Dedifferentiated amniotic fluid mesenchymal stem cell (primary cell): ENCODE data around the gene WNT10A.
"Not testable (repeated sequence)": the region's sequence is repeated elsewhere in the genome, so short reads cannot be mapped to it uniquely, and the experiment has no call there.

Experiments
- DNase-seq: peaks from one replicate; pipeline ENCODE4 v3.0.0-alpha.2; 2016; ENCODE audit errors: extremely low spot score

WNT10A gene

GRCh38 chr2:218880102-218880858 lies at the start of gene WNT10A:
WNT10A (plus strand) TSS chr2:218880852; CDS start chr2:218880996, 144 bp downstream.
- no peak for DNase-seq

- DNase-seq: no peak
These were observed 49.2 kb upstream of the WNT10A start, which contains the start of gene PRKAG3 for GRCh38 chr2:218831378-218831990. PRKAG3 (minus strand) TSS chr2:218831803.

GRCh38 chr2:218832081-218832480 lies 48.6 kb upstream of the WNT10A start:
- DNase-seq: no peak

- no peak for DNase-seq
These were observed 48.1 kb upstream of the WNT10A start for GRCh38 chr2:218832520-218832919.

- no peak for DNase-seq
These were observed 47.5 kb upstream of the WNT10A start for GRCh38 chr2:218833023-218833609.

GRCh38 chr2:218834685-218835084 lies 46.0 kb upstream of the WNT10A start:
- DNase-seq: no peak

GRCh38 chr2:218837495-218837894 lies 43.2 kb upstream of the WNT10A start:
- DNase-seq: no peak

- peak; percentile 46 for DNase-seq
These were observed 41.2 kb upstream of the WNT10A start for GRCh38 chr2:218839430-218839829.

- DNase-seq: no peak
These were observed 40.8 kb upstream of the WNT10A start for GRCh38 chr2:218839888-218840287.

GRCh38 chr2:218844334-218844733 lies 36.3 kb upstream of the WNT10A start:
- DNase-seq: not testable (repeated sequence)

GRCh38 chr2:218846963-218847362 lies 33.7 kb upstream of the WNT10A start:
- DNase-seq: not testable (repeated sequence)

- no peak for DNase-seq
These were observed 30.9 kb upstream of the WNT10A start for GRCh38 chr2:218849721-218850120.

GRCh38 chr2:218850796-218851195 lies 29.9 kb upstream of the WNT10A start:
- no peak for DNase-seq

GRCh38 chr2:218851286-218851685 lies 29.4 kb upstream of the WNT10A start:
- no peak for DNase-seq

GRCh38 chr2:218852911-218853667 lies 27.6 kb upstream of the WNT10A start:
- peak; percentile 39 for DNase-seq

- no peak for DNase-seq
These were observed 26.9 kb upstream of the WNT10A start for GRCh38 chr2:218853766-218854165.

GRCh38 chr2:218854860-218855259 lies 25.8 kb upstream of the WNT10A start:
- DNase-seq: no peak

- DNase-seq: no peak
These were observed 25.1 kb upstream of the WNT10A start for GRCh38 chr2:218855305-218856166.

GRCh38 chr2:218856167-218856895 lies 24.3 kb upstream of the WNT10A start:
- DNase-seq: no peak

GRCh38 chr2:218856896-218857243 lies 23.8 kb upstream of the WNT10A start:
- DNase-seq: no peak
